Naive thymus-derived CD8-positive, alpha-beta T cell (primary cell): ENCODE measurements around the gene LRRC4. TPM values are rescaled to one million over a fixed set of nuclear protein-coding genes. Genes with fewer than 3 reads are reported as not detected.

Experiments used
- ATAC-seq, 2 donors: fragments of 150-1000 bp; cut with Tn5 transposase in 1 of 2; sonication (Bioruptor Pico), chemical (Tn5 transposase) in 1 of 2; 1 replicate in 1 of 2; 2 replicates in 1 of 2; pipeline ENCODE4 v1.10.0; 2021; ENCODE audit warnings: mild to moderate bottlenecking in 2 of 2, moderate library complexity in 2 of 2
- POLR2A ChIA-PET: fragments of 350-600 bp; sonication (Branson Sonifier 250); formaldehyde crosslinking; loops from one replicate; lab custom pipeline; 2021; ENCODE audit warnings: antibody characterized with exemption; lab: Charles Lee
- DNase-seq, 10 donors: peaks; one replicate each; pipeline versions ENCODE4 v3.0.0 to v3.0.0-alpha.2; 2020 to 2022
- H3K27ac Mint-ChIP-seq, 10 donors: one replicate each; pipeline ENCODE4 v1.8.0; 2020 to 2022; ENCODE audit warnings: mild to moderate bottlenecking in 10 of 10, mixed read lengths in 10 of 10, moderate library complexity in 4 of 10, inconsistent platforms in 1 of 10
- H3K27me3 Mint-ChIP-seq, 5 donors: one replicate each; pipeline ENCODE4 v1.8.0; 2021 to 2022; ENCODE audit warnings: mixed read lengths in 5 of 5
- H3K36me3 Mint-ChIP-seq, 3 donors: one replicate each; pipeline ENCODE4 v1.8.0; 2020 to 2022; ENCODE audit warnings: mixed read lengths in 3 of 3, mild to moderate bottlenecking in 2 of 3, inconsistent platforms in 1 of 3
- H3K4me1 Mint-ChIP-seq, 4 donors: one replicate each; pipeline ENCODE4 v1.8.0; 2021 to 2022; ENCODE audit warnings: mixed read lengths in 4 of 4
- H3K4me3 Mint-ChIP-seq, 10 donors: one replicate each; pipeline ENCODE4 v1.8.0; 2020 to 2022; ENCODE audit warnings: mild to moderate bottlenecking in 10 of 10, mixed read lengths in 10 of 10, moderate library complexity in 6 of 10, inconsistent platforms in 1 of 10
- H3K9me3 Mint-ChIP-seq, 9 donors: one replicate each; pipeline ENCODE4 v1.8.0; 2020 to 2022; ENCODE audit warnings: mixed read lengths in 9 of 9, mild to moderate bottlenecking in 3 of 9, inconsistent platforms in 1 of 9, moderate library complexity in 1 of 9
- polyA plus RNA-seq, 3 donors: library from polyadenylated mRNA; unstranded; fragments of 300-500 nt; fragmentation: Illumina TruSeq; gene quantifications; one replicate each; pipeline ENCODE4 v1.2.3, GENCODE V29; 2021
- total RNA-seq, 8 experiments: library from RNA in 2 of 8; stranded (reverse) in 2 of 8; gene quantifications; one replicate each; pipeline ENCODE4 v1.2.3 and lab custom pipeline; 2021 to 2026

LRRC4 gene
- total and polyA plus RNA-seq, 5 experiments from 2014 or later = 0.15 to 0.22 TPM; not detected in 3

GRCh38 chr7:128069373-128070364 is 38.4 kb upstream of the LRRC4 start:
- Mint-ChIP-seq H3K9me3 (no peaks in the 10 kb centered on the region), H3K36me3 (no peaks in the 10 kb centered on the region), H3K4me3 (no peak overlapping the region), H3K27ac (peak overlapping the region in 1 of 10 donors; percentile 19), H3K4me1 (peaks cover 28 to 58% (median 41%) of the 10 kb centered on the region in 4 donors), H3K27me3 (no peaks in the 10 kb centered on the region)
- no peak for ATAC-seq
- DNase-seq = peak in 1 of 10 donors; percentile 19
- POLR2A ChIA-PET = no interaction called here

GRCh38 chr7:128068785-128069184 is 37.5 kb upstream of the LRRC4 start:
- POLR2A ChIA-PET = interaction anchor here (0.6 kb wide), 1 partner anchor 402 kb away, joined by 3 read pairs; no protein-coding TSS in a partner anchor
- DNase-seq (peak in 1 of 10 donors; percentile 19), ATAC-seq (no peak)
- Mint-ChIP-seq H3K9me3 (no peaks in the 10 kb centered on the region), H3K36me3 (no peaks in the 10 kb centered on the region), H3K27me3 (no peaks in the 10 kb centered on the region), H3K4me3 (peak overlapping the region in 2 of 10 donors; percentile 4 to 26), H3K4me1 (peaks cover 33 to 58% (median 46%) of the 10 kb centered on the region in 4 donors), H3K27ac (peak overlapping the region in 2 of 10 donors; percentile 27 to 63)

GRCh38 chr7:128067983-128068382 is 36.7 kb upstream of the LRRC4 start:
- H3K4me1 Mint-ChIP-seq = peaks cover 34 to 62% (median 49%) of the 10 kb centered on the region in 4 donors
- no peaks in the 10 kb centered on the region for H3K36me3 Mint-ChIP-seq
- peak overlapping the region in 4 of 10 donors; percentile 22 to 52 (median 38) for H3K4me3 Mint-ChIP-seq
- H3K27ac Mint-ChIP-seq = peak overlapping the region in 5 of 10 donors; percentile 3 to 84 (median 70)
- no peaks in the 10 kb centered on the region for H3K27me3 Mint-ChIP-seq
- H3K9me3 Mint-ChIP-seq = no peaks in the 10 kb centered on the region
- DNase-seq = peak in 1 of 10 donors; percentile 14
- POLR2A ChIA-PET = interaction anchor here (0.7 kb wide), 1 partner anchor 78 kb away, joined by 6 read pairs; no protein-coding TSS in a partner anchor
- ATAC-seq = no peak

GRCh38 chr7:128066858-128067257 is 35.6 kb upstream of the LRRC4 start:
- Mint-ChIP-seq H3K27me3 (no peaks in the 10 kb centered on the region), H3K4me3 (no peak overlapping the region), H3K27ac (no peak overlapping the region), H3K4me1 (peaks cover 33 to 63% (median 51%) of the 10 kb centered on the region in 4 donors), H3K9me3 (no peaks in the 10 kb centered on the region), H3K36me3 (no peaks in the 10 kb centered on the region)
- POLR2A ChIA-PET = no interaction called here
- DNase-seq (no peak), ATAC-seq (no peak)

GRCh38 chr7:128066395-128066794 is 35.2 kb upstream of the LRRC4 start:
- POLR2A ChIA-PET = no interaction called here
- no peaks in the 10 kb centered on the region for H3K27me3 Mint-ChIP-seq
- ATAC-seq = no peak

GRCh38 chr7:128065872-128066271 is 34.6 kb upstream of the LRRC4 start:
- Mint-ChIP-seq H3K9me3 (no peaks in the 10 kb centered on the region), H3K36me3 (no peaks in the 10 kb centered on the region), H3K4me3 (no peak overlapping the region), H3K27ac (no peak overlapping the region), H3K4me1 (peaks cover 28 to 63% (median 47%) of the 10 kb centered on the region in 4 donors), H3K27me3 (no peaks in the 10 kb centered on the region)
- DNase-seq (no peak), ATAC-seq (no peak)
- POLR2A ChIA-PET = no interaction called here

More at GRCh38 chr7:128066395-128066794, 35.2 kb upstream of the LRRC4 start:
- Mint-ChIP-seq H3K4me1 (peaks cover 31 to 63% (median 48%) of the 10 kb centered on the region in 4 donors), H3K9me3 (no peaks in the 10 kb centered on the region), H3K36me3 (no peaks in the 10 kb centered on the region), H3K27ac (no peak overlapping the region), H3K4me3 (no peak overlapping the region)
- no peak for DNase-seq

- POLR2A ChIA-PET = no interaction called here
- Mint-ChIP-seq H3K4me3 (no peak overlapping the region), H3K27me3 (no peaks in the 10 kb centered on the region), H3K36me3 (no peaks in the 10 kb centered on the region), H3K9me3 (no peaks in the 10 kb centered on the region), H3K4me1 (peaks cover 36 to 68% (median 57%) of the 10 kb centered on the region in 4 donors), H3K27ac (peak overlapping the region in 1 of 10 donors; percentile 20)
- no peak for ATAC-seq
- DNase-seq = no peak
Measured at GRCh38 chr7:128063088-128063487, 31.9 kb upstream of the LRRC4 start.

- DNase-seq (no peak), ATAC-seq (no peak)
- Mint-ChIP-seq H3K9me3 (no peaks in the 10 kb centered on the region), H3K27ac (peak overlapping the region in 9 of 10 donors; percentile 39 to 82 (median 69)), H3K27me3 (no peaks in the 10 kb centered on the region), H3K36me3 (no peaks in the 10 kb centered on the region), H3K4me1 (peaks cover 39 to 81% (median 65%) of the 10 kb centered on the region in 4 donors), H3K4me3 (peak overlapping the region in 9 of 10 donors; percentile 2 to 88 (median 62))
- POLR2A ChIA-PET = interaction anchor here (3.7 kb wide), 1 partner anchor 50 kb away, joined by 18 read pairs; no protein-coding TSS in a partner anchor
Measured at GRCh38 chr7:128060018-128060417, 28.8 kb upstream of the LRRC4 start.

GRCh38 chr7:128059143-128059988 is 28.1 kb upstream of the LRRC4 start:
- POLR2A ChIA-PET = interaction anchor here (0.9 to 3.7 kb wide), 2 partner anchors 50 to 56 kb away, joined by 3 to 18 read pairs; no protein-coding TSS in a partner anchor
- Mint-ChIP-seq H3K36me3 (no peaks in the 10 kb centered on the region), H3K27me3 (no peaks in the 10 kb centered on the region), H3K27ac (peak overlapping the region; percentile 52 to 82 (median 74)), H3K9me3 (no peaks in the 10 kb centered on the region), H3K4me3 (peak overlapping the region; percentile 13 to 88 (median 73)), H3K4me1 (peaks cover 38 to 82% (median 70%) of the 10 kb centered on the region in 4 donors)
- peak; percentile 92 to 96 for ATAC-seq
- DNase-seq = peak in 6 of 10 donors; percentile 7 to 73 (median 61)

GRCh38 chr7:128057909-128058308 is 26.7 kb upstream of the LRRC4 start:
- H3K4me1 Mint-ChIP-seq = peaks cover 37 to 80% (median 74%) of the 10 kb centered on the region in 4 donors
- peak overlapping the region in 4 of 10 donors; percentile 3 to 82 (median 23) for H3K27ac Mint-ChIP-seq
- DNase-seq (no peak), ATAC-seq (no peak)
- H3K27me3 Mint-ChIP-seq = no peaks in the 10 kb centered on the region
- H3K36me3 Mint-ChIP-seq = no peaks in the 10 kb centered on the region
- peak overlapping the region in 2 of 10 donors; percentile 1 to 80 for H3K4me3 Mint-ChIP-seq
- POLR2A ChIA-PET = interaction anchor here (1.0 to 3.7 kb wide), 2 partner anchors 52 to 54 kb away, joined by 3 to 18 read pairs; no protein-coding TSS in a partner anchor
- H3K9me3 Mint-ChIP-seq = no peaks in the 10 kb centered on the region

GRCh38 chr7:128056901-128057300 is 25.7 kb upstream of the LRRC4 start:
- Mint-ChIP-seq H3K27ac (peak overlapping the region in 2 of 10 donors; percentile 12 to 22), H3K36me3 (no peaks in the 10 kb centered on the region), H3K4me3 (no peak overlapping the region), H3K27me3 (no peaks in the 10 kb centered on the region), H3K9me3 (no peaks in the 10 kb centered on the region), H3K4me1 (peaks cover 44 to 85% (median 76%) of the 10 kb centered on the region in 4 donors)
- ATAC-seq = no peak
- DNase-seq = no peak
- POLR2A ChIA-PET = no interaction called here

- POLR2A ChIA-PET = no interaction called here
- DNase-seq (no peak), ATAC-seq (no peak)
- Mint-ChIP-seq H3K4me1 (peaks cover 49 to 89% (median 74%) of the 10 kb centered on the region in 4 donors), H3K27ac (peak overlapping the region in 2 of 10 donors; percentile 2 to 25), H3K36me3 (no peaks in the 10 kb centered on the region), H3K27me3 (no peaks in the 10 kb centered on the region), H3K4me3 (no peak overlapping the region), H3K9me3 (no peaks in the 10 kb centered on the region)
Measured at GRCh38 chr7:128055637-128056036, 24.4 kb upstream of the LRRC4 start.
